H1 (cell line): ENCODE results near the gene CD68. TPM values are rescaled to one million over a fixed set of nuclear protein-coding genes. Genes with fewer than 3 reads are reported as not detected.

Source experiments
- ATF2 ChIP-seq: IDR thresholded peaks from 2 replicates; pipeline ENCODE4 v1.6.1; 2012; ENCODE audit warnings: low read length, inconsistent platforms
- BCL11A ChIP-seq, 2 experiments: IDR thresholded peaks; one replicate each; pipeline ENCODE4 v1.6.1; 2011; ENCODE audit warnings: low read depth in 2 of 2, low read length in 2 of 2, mild to moderate bottlenecking in 2 of 2
- CEBPB ChIP-seq: IDR thresholded peaks from 2 replicates; pipeline ENCODE4 v1.6.1; 2012; ENCODE audit warnings: low read depth, low read length
- CHD2 ChIP-seq: IDR thresholded peaks from 2 replicates; pipeline ENCODE4 v1.6.1; 2012; ENCODE audit warnings: low read length, improper control_type of control experiment
- CREB1 ChIP-seq: IDR thresholded peaks from 2 replicates; pipeline ENCODE4 v1.6.1; 2012; ENCODE audit warnings: inconsistent platforms
- CTCF ChIP-seq, 3 experiments: IDR thresholded peaks; 1 replicate in 2 of 3; 2 replicates in 1 of 3; pipeline versions ENCODE4 v1.5.1 to v1.6.1; 2011; ENCODE audit warnings: low read length in 3 of 3, mild to moderate bottlenecking in 3 of 3, inconsistent platforms in 2 of 3, low read depth in 1 of 3, moderate library complexity in 1 of 3; ENCODE audit not compliant: insufficient read depth in 1 of 3; ENCODE audit errors: control extremely low read depth in 1 of 3
- EP300 ChIP-seq, 2 experiments: IDR thresholded peaks; 1 replicate in 1 of 2; 2 replicates in 1 of 2; pipeline ENCODE4 v1.6.1; 2011 to 2012; ENCODE audit warnings: low read depth in 2 of 2, low read length in 2 of 2, mild to moderate bottlenecking in 2 of 2, borderline replicate concordance in 1 of 2, inconsistent platforms in 1 of 2, moderate library complexity in 1 of 2
- HDAC6 ChIP-seq: IDR thresholded peaks from one replicate; pipeline ENCODE4 v1.7.1; 2012; ENCODE audit warnings: low read depth, mild to moderate bottlenecking, inconsistent platforms, low read length, moderate library complexity
- JUN ChIP-seq: IDR thresholded peaks from 2 replicates; pipeline ENCODE4 v1.6.1; 2011; ENCODE audit warnings: low read depth, mild to moderate bottlenecking, improper control_type of control experiment, low read length
- MAFK ChIP-seq: IDR thresholded peaks from 2 replicates; pipeline ENCODE4 v1.6.1; 2012; ENCODE audit warnings: low read depth, mild to moderate bottlenecking, improper control_type of control experiment, low read length
- MAX ChIP-seq: IDR thresholded peaks from 2 replicates; pipeline ENCODE4 v1.6.1; 2012; ENCODE audit warnings: inconsistent platforms
- POLR2A ChIP-seq, 2 experiments: IDR thresholded peaks; 1 replicate in 1 of 2; 2 replicates in 1 of 2; pipeline ENCODE4 v1.6.1; 2011; ENCODE audit warnings: low read depth in 2 of 2, low read length in 2 of 2, mild to moderate bottlenecking in 2 of 2; ENCODE audit errors: control extremely low read depth in 1 of 2
- POLR2AphosphoS5 ChIP-seq: IDR thresholded peaks from 2 replicates; pipeline ENCODE4 v1.6.1; 2011; ENCODE audit warnings: low read depth, low read length
- SP1 ChIP-seq: IDR thresholded peaks from 2 replicates; pipeline ENCODE4 v1.6.1; 2011; ENCODE audit warnings: low read depth, low read length
- SUZ12 ChIP-seq: fragments of 200-600 bp; sonication (generic); IDR thresholded peaks from 2 replicates; pipeline ENCODE4 v1.6.1; 2012; ENCODE audit warnings: mild to moderate bottlenecking, inconsistent platforms, low read length, moderate library complexity, mixed read lengths
- TAF7 ChIP-seq: optimal IDR thresholded peaks from 2 replicates; pipeline ENCODE3; 2011; ENCODE audit warnings: low read depth, mild to moderate bottlenecking, inconsistent platforms, low read length, moderate library complexity, borderline replicate concordance
- TEAD4 ChIP-seq: IDR thresholded peaks from 2 replicates; pipeline ENCODE4 v1.6.1; 2012; ENCODE audit warnings: low read depth, low read length, inconsistent platforms, mixed read lengths
- YY1 ChIP-seq: IDR thresholded peaks from 2 replicates; pipeline ENCODE4 v1.6.1; 2011; ENCODE audit warnings: low read depth, mild to moderate bottlenecking, low read length
- polyA plus RNA-seq, 7 experiments: library from polyadenylated mRNA; depleted of rRNA in 3 of 7; stranded (reverse) in 5 of 7; unstranded in 2 of 7; fragments of >200 nt in 5 of 7; fragments of 200-250 nt in 2 of 7; gene quantifications; 1 replicate in 5 of 7; 2 replicates in 1 of 7; 4 replicates in 1 of 7; pipeline versions ENCODE4 v1.2.1 to v1.2.3, GENCODE V29; 2011 to 2013; ENCODE audit warnings: missing spikeins in 2 of 7, mixed read lengths in 2 of 7
- total RNA-seq: library from RNA; stranded (reverse); fragmentation: NEBNext Ultra II Directional; extraction: Animal tissue kit (Norgen Biotek cat#: 25700); gene quantifications from 2 replicates; pipeline ENCODE4 v1.2.1, GENCODE V29; 2021
- TF ChIP-seq, protein P1 (sequence below): IDR thresholded peaks from 2 replicates; pipeline ENCODE4 v1.6.1; 2011; ENCODE audit warnings: low read depth, mild to moderate bottlenecking, low read length; ENCODE audit not compliant: insufficient read depth
- TF ChIP-seq, protein P2 (sequence below): IDR thresholded peaks from 2 replicates; pipeline ENCODE4 v1.6.1; 2012; ENCODE audit warnings: inconsistent platforms

Gene CD68
- total and polyA plus RNA-seq, 2 of the 8 experiments (the other 6 are each of a cell fraction or from before 2014, with no cell fraction given) = 0.18 TPM; not detected in 1

- TF ChIP-seq SP1 (peak; percentile 62; the same call in 1 of the 2 replicates), CEBPB (no peak), HDAC6 (no peak), ATF2 (peak; percentile 28; the same call in 1 of the 2 replicates), TEAD4 (peak; percentile 81), YY1 (no peak), POLR2AphosphoS5 (peak; percentile 60; the same call in 1 of the 2 replicates), BCL11A (IDR thresholded peaks at IDR 0.05; ENCODE audit: low read depth in 2 of 2, low read length in 2 of 2) (no peak), CREB1 (no peak), SUZ12 (no peak), CHD2 (0 out of 2 replicates have a peak, but pooled peaks have one; percentile 23), EP300 (IDR thresholded peaks at IDR 0.05; ENCODE audit: borderline replicate concordance in 1 of 2, low read depth in 2 of 2, low read length in 2 of 2) (no peak), TAF7 (no peak), MAX (no peak), JUN (no peak), POLR2A (IDR thresholded peaks at IDR 0.05; ENCODE audit: control extremely low read depth in 1 of 2, low read depth in 2 of 2, low read length in 2 of 2) (peak in 1 of 2 experiments; percentile 69; a peak in 1 of 3 replicates), MAFK (no peak), CTCF (IDR thresholded peaks at IDR 0.05; ENCODE audit: control extremely low read depth in 1 of 3, insufficient read depth in 1 of 3, low read depth in 1 of 3, low read length in 3 of 3) (no peak)
- TF ChIP-seq, protein P1, sequence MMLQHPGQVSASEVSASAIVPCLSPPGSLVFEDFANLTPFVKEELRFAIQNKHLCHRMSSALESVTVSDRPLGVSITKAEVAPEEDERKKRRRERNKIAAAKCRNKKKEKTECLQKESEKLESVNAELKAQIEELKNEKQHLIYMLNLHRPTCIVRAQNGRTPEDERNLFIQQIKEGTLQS = no peak
- TF ChIP-seq, protein P2, sequence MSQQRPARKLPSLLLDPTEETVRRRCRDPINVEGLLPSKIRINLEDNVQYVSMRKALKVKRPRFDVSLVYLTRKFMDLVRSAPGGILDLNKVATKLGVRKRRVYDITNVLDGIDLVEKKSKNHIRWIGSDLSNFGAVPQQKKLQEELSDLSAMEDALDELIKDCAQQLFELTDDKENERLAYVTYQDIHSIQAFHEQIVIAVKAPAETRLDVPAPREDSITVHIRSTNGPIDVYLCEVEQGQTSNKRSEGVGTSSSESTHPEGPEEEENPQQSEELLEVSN = no peak
Observed at GRCh38 chr17:7590743-7591142, 11.3 kb downstream of the CD68 start (continued).
